NCI-H2227 (cell line): Measurements from ENCODE around the gene ADAMTSL2.

ENCODE experiments used
- DNase-seq: peaks from one replicate; lab custom pipeline; 2025; ENCODE audit not compliant: unreplicated experiment; lab: John Stamatoyannopoulos, UW

ADAMTSL2 gene

GRCh38 chr9:133603135-133603927 lies 68.8 kb downstream of the ADAMTSL2 start:
- DNase-seq: no peak

GRCh38 chr9:133604214-133604613 lies 69.7 kb downstream of the ADAMTSL2 start:
- no peak for DNase-seq

- no peak for DNase-seq
Observed at GRCh38 chr9:133604856-133605255, 70.4 kb downstream of the ADAMTSL2 start.

GRCh38 chr9:133605446-133605845 lies 70.9 kb downstream of the ADAMTSL2 start:
- no peak for DNase-seq

DNA sequence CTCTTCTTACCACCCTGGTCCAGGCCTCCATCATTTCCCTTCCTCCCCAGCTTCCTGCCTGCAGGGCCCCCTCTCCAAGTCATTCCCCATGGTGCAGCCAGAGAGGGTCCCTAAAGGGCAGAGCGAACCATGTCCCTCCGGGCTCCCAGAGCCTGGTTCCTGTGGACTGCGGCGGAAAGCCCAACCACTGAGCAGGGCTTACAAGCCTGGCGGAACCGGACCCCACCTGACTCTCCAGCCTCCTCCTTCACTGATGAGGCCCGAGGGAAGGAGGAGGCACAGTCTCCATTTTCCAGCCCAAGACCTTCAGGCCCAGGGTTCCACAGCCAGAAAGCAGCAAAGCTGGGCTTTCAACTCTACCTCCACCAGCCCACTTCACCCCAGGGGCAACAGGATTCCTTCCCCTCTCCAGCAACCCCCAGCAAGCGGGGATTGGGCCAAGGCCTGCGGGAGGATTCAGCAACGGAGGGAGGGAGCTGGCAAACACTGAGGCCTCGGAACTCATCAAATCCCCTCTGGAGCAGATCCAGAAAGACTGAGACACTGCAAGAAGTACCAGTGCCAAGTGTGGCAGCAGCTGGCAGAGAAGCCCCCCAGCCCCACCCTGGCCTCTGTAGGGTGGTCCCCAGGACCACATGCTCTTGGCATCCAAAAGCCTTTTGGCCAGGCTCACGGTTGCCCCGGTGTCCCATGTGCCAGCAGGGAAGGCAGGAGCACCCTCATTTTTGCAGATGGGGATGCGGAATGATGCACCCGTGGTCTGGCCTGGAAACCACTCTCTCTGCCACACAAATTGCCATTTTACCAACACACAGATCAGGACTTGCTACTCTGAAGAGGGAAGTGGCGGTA lies 71.6 kb downstream of the ADAMTSL2 start:
- no peak for DNase-seq

DNA sequence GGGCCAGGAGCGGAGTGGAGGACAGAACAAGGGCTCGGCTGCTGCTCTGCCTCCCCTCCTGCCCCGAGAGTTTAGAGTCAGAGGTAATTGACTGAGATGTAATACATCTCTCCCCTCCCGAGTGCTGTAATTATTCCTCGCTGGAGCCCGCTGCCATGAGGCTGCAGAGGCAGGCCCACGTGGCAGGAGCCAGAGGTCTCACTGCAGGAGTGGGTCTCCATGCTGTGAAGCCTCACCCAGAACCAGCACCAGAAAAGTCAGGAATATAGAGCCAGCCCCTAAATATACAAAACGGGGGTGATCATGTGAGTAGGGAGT lies 72.2 kb downstream of the ADAMTSL2 start:
- peak; percentile 62 for DNase-seq

GRCh38 chr9:133607381-133607780 lies 72.9 kb downstream of the ADAMTSL2 start:
- DNase-seq: no peak

GRCh38 chr9:133607976-133608375 lies 73.5 kb downstream of the ADAMTSL2 start:
- no peak for DNase-seq

DNA sequence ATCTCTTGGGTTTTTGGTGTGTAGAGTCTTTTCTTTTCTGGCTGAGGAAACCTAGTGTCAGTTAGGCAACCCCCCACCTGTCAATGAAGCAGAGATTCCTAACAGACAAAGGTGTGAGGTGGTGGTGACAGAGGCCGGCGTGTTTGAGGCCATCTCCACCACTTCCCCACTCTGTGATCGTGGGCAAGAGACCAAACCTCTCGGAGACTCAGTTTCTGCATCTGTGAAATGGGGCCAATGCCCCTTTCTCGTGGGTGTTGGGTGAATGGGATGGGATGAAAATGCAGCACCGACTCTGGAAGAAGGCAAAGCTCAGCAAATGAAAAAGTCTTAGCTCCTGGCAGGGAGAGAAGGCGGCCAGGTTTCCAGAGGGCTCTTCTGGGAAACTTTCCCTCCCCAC lies 73.9 kb downstream of the ADAMTSL2 start:
- DNase-seq: no peak

GRCh38 chr9:133608889-133609288 lies 74.4 kb downstream of the ADAMTSL2 start:
- DNase-seq: no peak

DNA sequence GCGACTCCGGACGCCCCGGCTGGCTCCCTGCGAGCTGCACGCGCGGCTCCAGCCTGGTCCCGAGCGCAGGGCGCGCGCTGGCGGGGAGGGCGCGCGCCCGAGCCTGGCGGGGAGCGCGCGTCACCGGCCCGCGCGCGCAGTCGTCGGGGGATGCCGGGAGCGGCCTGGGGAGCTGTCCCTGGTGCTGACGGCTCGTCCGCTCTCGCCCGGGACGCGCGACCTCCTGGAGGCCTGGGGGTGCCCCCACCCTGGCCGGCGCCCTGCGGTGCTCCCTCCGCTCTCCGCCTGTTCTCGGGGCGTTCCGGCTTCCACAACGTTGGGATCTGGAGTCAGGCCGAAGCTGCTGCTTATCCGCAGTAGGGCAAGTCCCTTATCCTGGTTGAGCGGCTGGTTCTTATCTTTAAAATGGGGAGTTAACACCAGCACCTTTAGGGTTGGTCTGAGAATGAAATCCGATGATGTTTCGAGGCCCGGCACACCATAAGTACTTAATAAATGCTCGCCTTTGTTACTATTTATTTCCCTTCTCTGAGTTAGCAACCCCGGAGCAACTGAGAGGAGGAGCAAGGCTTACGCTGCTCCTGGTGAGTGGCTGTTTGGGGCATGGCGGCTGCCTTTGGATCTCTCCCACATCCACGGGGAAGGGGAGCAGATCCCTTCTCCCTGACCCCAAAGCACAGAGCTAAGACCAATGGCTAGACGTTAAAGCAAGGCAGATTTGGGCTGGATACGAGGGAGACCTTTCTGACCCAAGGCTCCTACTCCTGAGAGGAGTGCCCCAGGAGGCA lies 75.0 kb downstream of the ADAMTSL2 start, which contains the start of gene FAM163B:
FAM163B (minus strand) TSS at position 79 of the 788 bp plus-strand sequence. CDS start 29,166 bp downstream, outside the sequence.
- peak; percentile 60 for DNase-seq

- DNase-seq: no peak
Observed at GRCh38 chr9:133610845-133611244, 76.3 kb downstream of the ADAMTSL2 start.

DNA sequence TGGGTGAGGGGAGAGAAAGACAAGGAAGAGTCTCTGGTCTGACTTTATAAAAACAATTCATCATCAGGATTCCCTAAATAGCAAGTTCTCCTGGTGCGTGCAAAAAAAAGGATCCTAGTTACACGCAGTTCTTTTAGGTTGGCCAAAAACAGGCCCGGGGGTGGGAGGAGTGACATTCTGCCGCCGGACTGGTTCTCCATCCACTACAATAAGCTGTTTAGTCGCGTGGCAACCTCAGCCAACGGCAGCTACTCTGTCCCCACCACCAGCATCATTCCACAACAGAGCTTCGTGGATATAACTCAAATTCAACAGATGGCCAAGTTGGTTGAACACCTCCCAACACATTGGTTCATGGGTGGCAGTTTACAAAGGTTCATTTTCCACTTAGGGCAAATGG lies 77.5 kb downstream of the ADAMTSL2 start:
- DNase-seq: no peak

DNA sequence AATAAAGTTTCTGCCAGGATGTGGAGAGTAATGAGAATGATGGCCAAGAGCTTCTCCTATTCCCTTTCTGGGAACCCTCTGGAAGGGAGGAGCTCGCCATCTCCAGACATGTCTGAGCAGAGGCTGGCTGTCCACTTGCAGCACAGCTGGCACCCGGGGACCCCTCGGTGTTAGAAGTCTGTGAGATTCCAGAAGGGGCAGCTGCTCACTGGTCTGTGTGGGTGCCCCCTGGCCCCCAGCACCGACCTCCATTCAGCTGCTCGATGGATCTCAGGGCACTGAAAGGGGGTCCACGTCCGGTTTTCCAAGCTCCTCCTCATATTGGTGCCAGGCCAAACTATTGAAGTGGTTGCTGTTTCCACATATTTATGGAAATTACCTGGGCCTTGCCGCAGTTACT lies 78.3 kb downstream of the ADAMTSL2 start:
- no peak for DNase-seq

DNA sequence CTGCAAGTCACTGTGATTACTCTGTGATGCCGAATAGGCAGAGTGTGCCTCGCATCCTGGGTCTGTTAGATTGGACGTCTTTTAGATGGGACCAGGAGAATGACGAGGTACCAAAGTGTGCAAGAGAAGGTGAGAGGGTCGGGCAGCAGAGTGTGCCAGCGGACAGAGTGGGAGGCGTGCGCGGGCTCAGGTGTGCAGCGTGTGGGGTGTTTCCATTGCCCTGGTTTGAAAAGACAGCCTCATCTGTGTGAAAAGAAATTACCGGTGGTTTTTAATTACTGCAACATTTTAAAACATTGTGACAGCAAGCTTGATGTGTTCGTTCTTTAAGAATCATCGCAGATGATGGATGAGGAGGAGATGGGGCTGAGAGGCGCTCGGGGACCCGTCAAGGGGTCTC lies 78.9 kb downstream of the ADAMTSL2 start:
- DNase-seq: no peak

DNA sequence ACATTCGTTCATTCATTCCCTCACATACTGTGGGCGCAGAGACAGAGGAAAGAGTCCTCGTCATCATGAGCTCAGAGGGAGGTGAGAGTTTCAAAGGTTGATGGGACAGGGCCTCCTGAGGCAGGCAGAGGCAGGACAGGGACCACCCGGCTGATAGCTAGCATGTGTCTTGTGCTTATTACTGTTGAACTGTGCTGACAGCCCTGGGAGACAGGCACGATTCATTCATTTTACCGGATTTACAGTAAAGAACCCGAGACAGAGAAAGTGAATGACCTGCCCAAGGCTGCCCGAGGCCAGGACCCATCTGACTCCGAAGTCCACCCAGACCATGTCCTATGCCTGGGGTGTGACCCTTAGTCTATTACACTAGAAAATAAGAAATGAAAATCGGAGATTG lies 79.6 kb downstream of the ADAMTSL2 start:
- no peak for DNase-seq

DNA sequence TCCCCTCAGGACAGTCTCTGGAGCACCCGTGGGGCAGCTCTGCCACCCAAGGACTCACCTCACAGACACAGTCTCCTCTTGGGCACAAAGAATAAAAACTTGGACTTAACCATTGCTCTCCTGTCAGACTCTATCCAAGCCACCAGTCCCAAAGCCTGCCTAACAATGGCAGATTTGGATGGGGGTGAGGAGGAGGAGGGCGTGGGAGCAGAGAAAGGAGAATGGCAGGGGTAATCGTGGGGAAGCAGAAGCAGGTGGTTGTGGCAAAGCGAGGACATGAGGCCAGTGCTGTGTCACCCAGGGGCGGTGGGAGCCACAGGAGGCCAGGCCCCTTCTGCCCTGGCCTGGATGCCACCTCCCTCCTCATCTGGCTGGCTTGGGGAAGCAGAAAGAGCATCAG lies 80.2 kb downstream of the ADAMTSL2 start:
- DNase-seq: no peak

GRCh38 chr9:133615186-133615585 lies 80.7 kb downstream of the ADAMTSL2 start:
- DNase-seq: no peak

- no peak for DNase-seq
Observed at GRCh38 chr9:133615606-133616188, 81.2 kb downstream of the ADAMTSL2 start.

DNA sequence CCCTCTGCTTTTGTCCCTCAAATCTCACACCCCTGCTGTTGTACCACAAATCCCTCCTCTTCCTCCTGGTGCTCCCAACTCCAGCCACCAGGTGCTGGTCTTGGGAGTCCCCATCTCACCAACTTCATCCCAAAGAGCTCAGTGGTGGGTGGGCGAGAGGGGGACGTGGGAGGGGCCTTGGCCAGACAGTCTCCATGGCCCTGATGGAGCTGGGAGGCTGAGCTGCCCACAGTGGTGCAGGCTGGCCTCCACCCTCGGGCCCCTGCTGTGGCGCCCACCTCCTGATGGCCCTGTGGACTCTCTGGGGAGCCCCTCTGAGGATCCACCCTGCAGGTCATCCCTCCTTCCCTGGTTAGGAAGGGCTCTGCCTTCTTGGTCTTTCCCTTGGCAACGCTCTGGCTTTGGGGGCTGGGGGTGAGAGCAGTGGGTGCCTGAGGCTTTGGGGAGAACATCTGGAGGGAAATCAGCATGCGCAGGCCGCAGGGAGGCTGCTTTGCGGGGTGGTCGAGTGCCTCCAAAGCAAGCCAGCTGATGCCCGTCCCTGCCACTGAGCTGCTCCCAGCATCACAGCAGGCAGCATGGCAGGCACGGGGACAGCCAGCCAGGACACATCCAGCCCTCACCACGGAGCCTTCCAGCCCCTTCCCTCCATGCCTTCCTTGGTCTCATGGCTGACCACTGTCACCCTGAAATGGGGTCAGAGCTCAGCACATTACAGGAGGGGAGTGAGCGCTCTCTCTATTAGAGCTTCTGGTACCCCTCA lies 82.3 kb downstream of the ADAMTSL2 start:
- DNase-seq: no peak
